H9 (cell line): ENCODE data around the gene SSBP3. TPM values are rescaled to one million over a fixed set of nuclear protein-coding genes. Genes with fewer than 3 reads are reported as not detected.

Experiments used
- DNase-seq: peaks from one replicate; pipeline ENCODE4 v3.0.0-alpha.2; 2017
- H2AFZ ChIP-seq: one replicate; pipeline ENCODE4 v1.6.1; 2013; ENCODE audit warnings: mild to moderate bottlenecking, low read length, control low read depth, moderate library complexity
- H2AK5ac ChIP-seq: 2 replicates; pipeline ENCODE4 v1.6.1; 2013; ENCODE audit warnings: low read length, control low read depth, mixed read lengths; ENCODE audit not compliant: insufficient read length
- H2BK120ac ChIP-seq: one replicate; pipeline ENCODE4 v1.6.1; 2013; ENCODE audit warnings: low read depth, mild to moderate bottlenecking, low read length, control low read depth, inconsistent platforms; ENCODE audit not compliant: poor library complexity, severe bottlenecking
- H2BK12ac ChIP-seq: 2 replicates; pipeline ENCODE4 v1.6.1; 2013; ENCODE audit warnings: low read length, control low read depth, mixed read lengths, low read depth; ENCODE audit not compliant: insufficient read length
- H2BK15ac ChIP-seq: 2 replicates; pipeline ENCODE4 v1.6.1; 2013; ENCODE audit warnings: low read depth, low read length, control low read depth
- H2BK20ac ChIP-seq: one replicate; pipeline ENCODE4 v1.6.1; 2013; ENCODE audit warnings: low read depth, mild to moderate bottlenecking, low read length, control low read depth, inconsistent platforms; ENCODE audit not compliant: poor library complexity, severe bottlenecking
- H2BK5ac ChIP-seq: 2 replicates; pipeline ENCODE4 v1.6.1; 2013; ENCODE audit warnings: low read length, control low read depth, mixed read lengths; ENCODE audit not compliant: insufficient read length
- H3K14ac ChIP-seq: 2 replicates; pipeline ENCODE4 v1.6.1; 2013; ENCODE audit warnings: low read length, control low read depth; ENCODE audit not compliant: insufficient read depth
- H3K18ac ChIP-seq: 2 replicates; pipeline ENCODE4 v1.6.1; 2013; ENCODE audit warnings: low read depth, mild to moderate bottlenecking, mixed read lengths, low read length, control low read depth; ENCODE audit not compliant: insufficient read length
- H3K23ac ChIP-seq: 2 replicates; pipeline ENCODE4 v1.6.1; 2013; ENCODE audit warnings: low read length, control low read depth, mixed read lengths, low read depth; ENCODE audit not compliant: insufficient read length
- H3K23me2 ChIP-seq: 2 replicates; pipeline ENCODE4 v1.6.1; 2013; ENCODE audit warnings: low read depth, mild to moderate bottlenecking, mixed read lengths, low read length, control low read depth; ENCODE audit not compliant: insufficient read length, poor library complexity, severe bottlenecking
- H3K27ac ChIP-seq: 2 replicates; pipeline ENCODE4 v1.5.1; 2013; ENCODE audit warnings: low read length, control low read depth, mixed read lengths, low read depth; ENCODE audit not compliant: insufficient read length
- H3K27me3 ChIP-seq: 2 replicates; pipeline ENCODE4 v1.6.1; 2013; ENCODE audit warnings: low read length, control low read depth, inconsistent platforms; ENCODE audit not compliant: insufficient read depth
- H3K4ac ChIP-seq: 2 replicates; pipeline ENCODE4 v1.6.1; 2013; ENCODE audit warnings: low read depth, mild to moderate bottlenecking, control low read depth, inconsistent platforms, low read length, moderate library complexity
- H3K4me1 ChIP-seq: 2 replicates; pipeline ENCODE4 v1.6.1; 2013; ENCODE audit warnings: low read length, control low read depth, inconsistent platforms; ENCODE audit not compliant: insufficient read depth
- H3K4me2 ChIP-seq: 2 replicates; pipeline ENCODE4 v1.6.1; 2013; ENCODE audit warnings: low read length, control low read depth, mixed read lengths; ENCODE audit not compliant: insufficient read length, insufficient read depth
- H3K56ac ChIP-seq: 2 replicates; pipeline ENCODE4 v1.6.1; 2013; ENCODE audit warnings: low read depth, mild to moderate bottlenecking, mixed read lengths, low read length, control low read depth; ENCODE audit not compliant: insufficient read length
- H3K79me1 ChIP-seq: 2 replicates; pipeline ENCODE4 v1.6.1; 2013; ENCODE audit warnings: low read depth, mild to moderate bottlenecking, moderate library complexity, low read length, control low read depth, inconsistent platforms; ENCODE audit not compliant: insufficient read depth, poor library complexity, severe bottlenecking
- H3K79me2 ChIP-seq: 2 replicates; pipeline ENCODE4 v1.6.1; 2013; ENCODE audit warnings: low read length, control low read depth, inconsistent platforms; ENCODE audit not compliant: insufficient read depth
- H3K9ac ChIP-seq: 2 replicates; pipeline ENCODE4 v1.6.1; 2013; ENCODE audit warnings: low read length, control low read depth, mixed read lengths; ENCODE audit not compliant: insufficient read length; ENCODE audit errors: extremely low read depth
- H3K9me3 ChIP-seq: one replicate; pipeline ENCODE4 v1.6.1; 2013; ENCODE audit warnings: low read depth, low read length, inconsistent platforms; ENCODE audit not compliant: control insufficient read depth
- H3T11ph ChIP-seq: one replicate; pipeline ENCODE4 v1.6.1; 2013; ENCODE audit warnings: mild to moderate bottlenecking, low read length, control low read depth, inconsistent platforms
- H4K20me1 ChIP-seq: one replicate; pipeline ENCODE4 v1.6.1; 2013; ENCODE audit not compliant: control insufficient read depth, insufficient read length, insufficient read depth
- H4K5ac ChIP-seq: 2 replicates; pipeline ENCODE4 v1.6.1; 2013; ENCODE audit warnings: low read depth, mild to moderate bottlenecking, mixed read lengths, low read length, control low read depth; ENCODE audit not compliant: insufficient read length
- H4K8ac ChIP-seq: replicated peaks from 2 replicates; pipeline ENCODE4 v1.6.1; 2013; ENCODE audit warnings: low read length, control low read depth, mixed read lengths, low read depth; ENCODE audit not compliant: insufficient read length
- H4K91ac ChIP-seq: 2 replicates; pipeline ENCODE4 v1.6.1; 2013; ENCODE audit warnings: low read depth, mild to moderate bottlenecking, moderate library complexity, mixed read lengths, low read length, control low read depth; ENCODE audit not compliant: insufficient read length
- H3K27ac Mint-ChIP-seq, 3 experiments: 2 replicates in 2 of 3; 3 replicates in 1 of 3; pipeline ENCODE4 v1.8.0; 2020 to 2021; ENCODE audit warnings: mixed read lengths in 3 of 3, mild to moderate bottlenecking in 1 of 3, moderate library complexity in 1 of 3
- H3K27me3 Mint-ChIP-seq: 2 replicates; pipeline ENCODE4 v1.8.0; 2021; ENCODE audit warnings: low read depth, mild to moderate bottlenecking, moderate library complexity, mixed read lengths
- H3K36me3 Mint-ChIP-seq, 3 experiments: 2 replicates in 2 of 3; 3 replicates in 1 of 3; pipeline ENCODE4 v1.8.0; 2020 to 2021; ENCODE audit warnings: low read depth in 3 of 3, mixed read lengths in 3 of 3; ENCODE audit not compliant: insufficient read depth in 1 of 3
- H3K4me1 Mint-ChIP-seq, 2 experiments: 2 replicates each; pipeline ENCODE4 v1.8.0; 2020; ENCODE audit warnings: mixed read lengths in 2 of 2
- H3K4me3 Mint-ChIP-seq, 2 experiments: 2 replicates in 1 of 2; 3 replicates in 1 of 2; pipeline ENCODE4 v1.8.0; 2020 to 2021; ENCODE audit warnings: mild to moderate bottlenecking in 2 of 2, mixed read lengths in 2 of 2, moderate library complexity in 1 of 2
- H3K9me3 Mint-ChIP-seq, 2 experiments: 2 replicates in 1 of 2; 3 replicates in 1 of 2; pipeline ENCODE4 v1.8.0; 2020; ENCODE audit warnings: mild to moderate bottlenecking in 2 of 2, mixed read lengths in 2 of 2, moderate library complexity in 1 of 2
- CTCF ChIP-seq: fragments of 200-600 bp; sonication (generic); conservative IDR thresholded peaks from 3 replicates; pipeline ENCODE4 v1.8.0; 2021; ENCODE audit warnings: antibody characterized with exemption, mild to moderate bottlenecking
- WGBS: extraction: QIAGEN DNeasy Blood & Tissue Kit; methylation state at CpG from one replicate; pipeline ENCODE4 v1.1.7; 2013; ENCODE audit warnings: missing lambda C conversion rate, low lambda C conversion rate, mixed read lengths; ENCODE audit not compliant: insufficient read length; ENCODE audit errors: extremely low coverage; 5-methylcytosine and 5-hydroxymethylcytosine counted together
- total RNA-seq: library from RNA; stranded (reverse); gene quantifications from 2 replicates; pipeline ENCODE4 v1.2.1, GENCODE V29; 2021

Gene SSBP3
- total RNA-seq, 1 experiment from 2014 or later, result 126 TPM

- H3K27ac ChIP-seq, result no peak overlapping the region
- no peak overlapping the region for H2BK12ac ChIP-seq
- no peaks in the 10 kb centered on the region for H3K9me3 Mint-ChIP-seq
- no peak overlapping the region for H4K5ac ChIP-seq
- no peaks in the 10 kb centered on the region for H3K27me3 Mint-ChIP-seq
- no peak overlapping the region for H2BK20ac ChIP-seq
- no peaks in the 10 kb centered on the region for H3K4me1 Mint-ChIP-seq
- H3K56ac ChIP-seq, result no peak overlapping the region
- no peak overlapping the region for H3T11ph ChIP-seq
- WGBS, result no CpG with 5 or more reads among the region's 7 CpGs
- H3K79me2 ChIP-seq, result no peaks in the 10 kb centered on the region
- H3K23me2 ChIP-seq, result no peaks in the 10 kb centered on the region
- no peak overlapping the region for H3K4ac ChIP-seq
- H3K79me1 ChIP-seq, result no peaks in the 10 kb centered on the region
- no peaks in the 10 kb centered on the region for H3K4me1 ChIP-seq
- H4K91ac ChIP-seq, result no peak overlapping the region
- H4K8ac ChIP-seq, result no peak overlapping the region
- no peak overlapping the region for H2BK5ac ChIP-seq
- no peak overlapping the region for H2AFZ ChIP-seq
- H3K36me3 Mint-ChIP-seq, result peaks cover 18 to 47% (median 46%) of the 10 kb centered on the region in 3 experiments
- no peak overlapping the region for H3K14ac ChIP-seq
- no peak overlapping the region for H2BK120ac ChIP-seq
- TF ChIP-seq CTCF, result no peak
- DNase-seq, result no peak
- no peaks in the 10 kb centered on the region for H4K20me1 ChIP-seq
- H3K4me2 ChIP-seq, result no peak overlapping the region
- no peak overlapping the region for H3K4me3 Mint-ChIP-seq
- no peak overlapping the region for H2AK5ac ChIP-seq
- H3K27ac Mint-ChIP-seq, result peak overlapping the region; percentile 10 to 86 (median 81); a peak in 4 of 7 replicates
- no peaks in the 10 kb centered on the region for H3K27me3 ChIP-seq
- no peaks in the 10 kb centered on the region for H3K9me3 ChIP-seq
- no peak overlapping the region for H3K18ac ChIP-seq
- H3K23ac ChIP-seq, result no peak overlapping the region
- no peak overlapping the region for H3K9ac ChIP-seq
- H2BK15ac ChIP-seq, result no peak overlapping the region
These were observed 161.5 kb downstream of the SSBP3 start for GRCh38 chr1:54244655-54245054.
